Measurements from ENCODE around the gene WDR6.
A peak's percentile ranks its signal among the peaks of the same experiment; 100 is the strongest.

The WDR6 gene

DNA sequence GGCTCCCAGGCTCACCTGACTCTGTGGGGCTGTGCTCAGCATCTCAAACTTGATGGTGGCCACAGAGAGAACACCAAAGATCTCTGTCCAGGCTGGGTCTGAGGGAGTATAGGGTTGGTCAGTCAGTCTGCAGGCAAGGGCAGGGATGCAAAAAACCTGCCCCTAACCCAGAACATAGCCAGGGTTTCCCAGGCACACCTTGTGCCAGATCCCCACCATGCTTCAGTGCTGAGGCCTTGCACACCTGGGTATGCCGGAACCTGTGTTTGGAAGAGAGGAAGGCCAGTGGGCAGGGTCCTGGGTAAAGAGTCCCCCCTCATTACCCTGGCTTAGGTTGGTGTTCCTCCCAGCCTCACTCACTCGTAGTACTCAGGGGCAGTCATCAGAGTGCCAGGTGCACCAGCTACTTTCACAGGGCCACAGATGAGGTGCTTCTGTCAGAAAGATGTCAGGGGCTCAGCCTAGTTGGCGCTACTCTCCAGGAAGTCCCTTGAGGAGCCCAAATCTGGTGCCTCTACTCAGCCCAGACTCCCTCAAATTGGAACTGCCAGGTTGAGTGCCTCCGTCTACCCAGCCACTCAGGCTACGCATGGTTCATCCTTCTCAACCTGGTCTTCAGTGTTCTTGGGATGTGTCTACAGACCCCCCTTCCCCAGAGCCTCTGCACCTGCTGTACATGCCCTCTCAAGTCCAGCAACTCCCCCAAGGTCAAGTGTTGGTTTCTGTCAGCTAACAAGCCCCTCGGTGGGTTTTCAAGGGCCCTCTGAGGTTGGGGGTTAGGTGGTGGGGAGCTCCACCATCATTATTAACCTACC lies 9.4 kb downstream of the WDR6 start:
- no peak for DNase-seq

DNA sequence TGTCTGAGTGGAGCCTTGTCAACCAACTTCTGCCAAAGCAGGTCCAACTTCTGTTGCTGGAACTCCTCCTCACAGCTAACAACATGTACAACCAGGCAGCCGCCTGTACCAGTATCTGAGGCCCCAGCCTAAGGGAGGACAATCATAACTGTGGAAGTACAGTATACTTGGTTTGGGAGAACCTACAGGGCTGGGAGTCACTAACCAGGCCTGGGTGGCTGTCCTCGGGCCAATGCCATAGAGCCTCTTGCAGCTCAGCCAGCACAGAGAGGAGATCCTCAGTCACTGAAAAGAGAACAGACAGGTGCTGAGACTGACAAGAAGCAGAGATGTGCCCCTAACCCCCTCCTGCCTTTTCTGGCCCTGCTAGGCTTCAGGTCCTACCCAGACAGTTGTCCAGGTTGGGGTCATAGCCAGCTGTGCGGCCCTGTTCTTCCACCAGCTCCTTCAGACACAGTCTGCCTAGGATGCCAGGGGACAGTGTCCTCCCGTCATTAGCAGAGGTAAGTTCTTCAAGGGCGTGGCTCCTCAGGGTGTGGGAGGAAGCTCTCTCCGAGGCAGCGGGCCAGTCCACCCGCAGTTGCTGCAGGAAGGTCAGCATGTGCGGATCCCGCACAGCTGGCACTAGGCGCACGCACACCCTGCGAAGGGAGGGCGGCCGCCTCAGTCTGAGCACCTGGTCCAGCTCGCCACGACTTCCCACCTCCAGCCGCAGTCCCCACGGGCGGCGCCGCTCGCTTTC lies 10.2 kb downstream of the WDR6 start:
- DNase-seq = no peak

DNA sequence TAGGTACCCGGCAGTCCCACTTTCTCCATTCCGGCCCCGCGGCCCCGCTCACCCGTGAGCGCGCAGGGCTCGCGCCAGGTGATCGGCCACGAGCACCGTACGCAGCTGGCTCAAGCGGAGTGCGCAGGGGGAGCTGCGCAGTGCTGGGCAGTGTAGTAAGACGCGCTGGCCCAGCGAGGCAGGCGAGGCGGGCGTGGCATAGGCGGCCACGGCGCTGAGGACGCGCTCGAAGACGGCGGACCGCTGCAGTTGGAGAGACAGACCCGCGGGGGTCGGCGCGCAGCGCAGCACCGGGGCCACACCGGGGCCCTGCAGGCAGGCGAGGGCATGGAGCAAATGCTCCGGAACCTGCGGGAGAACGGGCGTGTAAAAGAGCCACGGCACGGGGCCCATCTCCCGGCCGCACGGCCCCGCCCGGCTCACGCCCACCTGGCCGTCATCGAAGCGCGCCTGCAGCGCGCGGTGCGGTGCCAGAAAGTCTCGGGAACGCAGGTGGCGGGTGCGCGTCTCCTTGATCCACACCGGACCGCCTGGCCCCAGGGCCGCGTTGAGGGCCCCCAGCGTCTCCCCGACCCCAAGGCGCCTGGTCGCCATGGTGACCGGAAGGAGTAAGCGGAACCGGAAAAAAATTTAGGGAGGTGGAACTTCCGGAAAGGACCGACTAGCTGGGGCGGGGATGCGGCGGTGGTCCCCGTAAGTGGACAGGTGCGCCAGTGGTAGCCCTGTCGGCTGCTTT lies 10.9 kb downstream of the WDR6 start, which contains the start of gene DALRD3:
TSS of gene DALRD3 (minus strand) at position 610 of the 736 bp plus-strand sequence. CDS start at position 594, 16 bp downstream.
- DNase-seq = peak; percentile 52

- DNase-seq = no peak
These were observed 11.5 kb downstream of the WDR6 start for GRCh38 chr3:49018707-49019006.

GRCh38 chr3:49019941-49020329 lies 12.7 kb downstream of the WDR6 start:
- no peak for DNase-seq

DNA sequence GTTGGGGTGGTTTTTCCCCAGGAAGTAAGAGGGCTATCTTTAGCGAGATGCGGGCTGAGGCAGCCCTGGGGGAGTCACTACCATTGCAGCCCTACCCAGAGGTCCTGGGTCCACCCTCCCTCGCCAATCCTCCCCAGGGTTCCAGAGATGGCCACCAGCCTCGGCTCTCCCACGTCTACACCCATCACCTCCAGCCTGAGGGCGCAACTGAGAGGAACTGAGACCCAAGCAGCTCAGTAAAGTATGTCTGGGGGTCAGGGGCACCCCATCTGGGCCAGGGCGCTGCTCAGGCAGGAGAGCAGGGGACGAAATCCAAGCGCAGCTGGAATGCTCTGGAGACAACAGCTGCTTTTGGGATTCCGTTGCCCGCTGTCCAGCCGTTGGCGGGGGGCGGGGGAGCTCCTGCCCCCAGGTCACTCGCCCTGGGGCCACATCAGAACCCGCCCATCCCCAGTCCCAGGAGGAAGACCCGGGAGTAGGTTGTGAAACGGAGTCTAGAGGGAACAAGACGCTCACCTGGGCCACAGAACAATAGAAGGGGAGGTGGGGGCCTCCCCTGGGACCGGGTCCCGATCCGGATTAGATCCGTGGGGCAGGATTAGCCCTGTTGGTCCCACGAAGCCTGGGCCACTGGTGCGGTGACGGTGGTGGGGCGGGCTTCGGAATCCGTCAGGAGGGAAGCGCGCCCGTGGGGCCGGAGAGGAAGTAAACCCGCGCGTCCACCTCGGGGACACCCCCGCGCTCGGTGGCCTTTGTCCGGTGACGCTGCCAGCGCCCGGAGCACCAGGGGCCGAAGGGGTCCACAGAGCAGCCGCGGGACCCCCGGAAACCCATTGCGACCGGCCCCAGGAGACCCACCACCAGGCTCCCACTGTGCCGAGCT lies 13.4 kb downstream of the WDR6 start:
- DNase-seq = no peak

DNA sequence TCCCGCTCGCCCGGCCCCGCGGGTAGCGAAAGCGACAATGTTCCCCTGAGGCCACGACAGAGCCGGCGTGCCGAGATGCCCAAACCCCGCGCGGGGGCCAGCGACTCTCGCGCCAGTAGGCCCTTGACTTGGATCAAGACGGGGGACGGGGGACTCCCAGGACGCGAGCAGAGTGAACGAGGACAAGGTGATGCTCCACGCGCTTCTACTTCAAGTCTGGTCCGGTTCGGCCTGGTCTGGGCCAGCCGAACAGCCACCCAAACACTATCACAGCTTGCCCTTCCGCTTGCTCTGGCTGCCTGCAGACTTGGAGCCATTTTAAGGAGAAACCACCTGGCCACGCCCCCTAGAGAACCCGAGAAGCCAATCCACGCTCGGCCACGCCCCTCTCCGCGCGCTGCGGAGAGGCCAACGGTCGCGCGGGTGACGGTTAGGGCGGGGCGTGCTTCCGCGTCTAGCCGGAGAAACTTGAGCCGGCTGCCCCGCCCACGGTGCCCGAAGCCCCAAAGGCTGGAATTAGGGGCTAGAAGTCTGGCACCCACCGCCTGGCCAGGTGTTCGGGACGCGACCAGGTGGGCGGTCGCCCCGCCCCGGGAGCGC lies 14.1 kb downstream of the WDR6 start:
- peak; percentile 99 for DNase-seq

- DNase-seq = peak; percentile 92
These were observed 14.9 kb downstream of the WDR6 start, which contains the start of gene NDUFAF3 for GRCh38 chr3:49021813-49022687. NDUFAF3 (plus strand) TSS chr3:49022121; CDS start chr3:49022145, 24 bp downstream.

DNA sequence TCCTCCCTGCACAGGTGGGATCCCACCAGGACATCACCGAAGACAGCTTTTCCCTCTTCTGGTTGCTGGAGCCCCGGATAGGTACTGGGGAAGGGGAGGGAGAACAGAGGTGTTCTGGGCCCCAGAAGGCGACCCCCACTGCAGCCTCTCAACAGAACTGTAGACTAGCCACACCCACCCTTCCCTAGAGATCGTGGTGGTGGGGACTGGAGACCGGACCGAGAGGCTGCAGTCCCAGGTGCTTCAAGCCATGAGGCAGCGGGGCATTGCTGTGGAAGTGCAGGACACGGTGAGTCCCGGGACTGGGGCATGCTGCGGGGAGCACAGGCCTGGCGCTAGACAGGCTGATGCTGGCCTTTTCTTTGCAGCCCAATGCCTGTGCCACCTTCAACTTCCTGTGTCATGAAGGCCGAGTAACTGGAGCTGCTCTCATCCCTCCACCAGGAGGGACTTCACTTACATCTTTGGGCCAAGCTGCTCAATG lies 15.5 kb downstream of the WDR6 start:
- DNase-seq = no peak

GRCh38 chr3:49023775-49024174 lies 16.6 kb downstream of the WDR6 start:
- no peak for DNase-seq

GRCh38 chr3:49024449-49024848 lies 17.3 kb downstream of the WDR6 start:
- DNase-seq = no peak

DNA sequence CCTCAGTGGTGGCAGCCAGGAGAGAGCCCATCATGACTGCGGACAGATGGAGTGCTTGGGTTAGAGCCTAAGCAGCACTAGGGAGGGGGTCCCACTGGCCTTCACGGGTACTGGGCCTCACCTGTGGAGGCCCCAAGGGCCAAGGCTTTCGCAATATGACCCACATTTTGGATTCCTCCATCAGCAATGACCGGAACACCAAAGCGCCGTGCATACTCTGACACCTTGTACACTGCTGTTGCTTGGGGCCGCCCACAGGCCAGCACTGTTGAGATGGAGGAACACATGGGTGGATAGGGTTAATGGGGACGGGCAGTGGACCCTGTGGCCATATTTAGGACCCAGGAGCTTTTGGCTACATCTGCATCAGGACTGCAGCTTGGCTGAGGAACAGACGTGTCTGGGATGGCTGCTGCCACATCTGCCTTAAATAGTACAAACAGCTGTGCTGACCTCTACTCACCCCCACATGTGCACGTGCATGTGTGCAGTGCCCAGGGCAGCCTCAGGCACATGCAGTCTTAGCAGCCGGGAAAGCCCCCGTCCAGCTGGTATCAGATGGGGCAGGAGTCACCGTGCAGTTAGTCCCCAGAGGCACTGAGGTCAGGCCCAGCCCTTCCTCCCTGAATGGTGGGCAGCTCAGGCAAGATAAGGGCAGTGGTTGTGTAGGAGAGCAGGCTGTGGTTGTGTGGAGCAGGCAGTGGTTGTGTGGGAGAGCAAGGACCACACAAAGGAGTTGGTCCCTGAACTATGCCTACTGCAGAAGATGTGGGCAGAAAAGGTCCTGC lies 18.0 kb downstream of the WDR6 start:
- DNase-seq = no peak

DNA sequence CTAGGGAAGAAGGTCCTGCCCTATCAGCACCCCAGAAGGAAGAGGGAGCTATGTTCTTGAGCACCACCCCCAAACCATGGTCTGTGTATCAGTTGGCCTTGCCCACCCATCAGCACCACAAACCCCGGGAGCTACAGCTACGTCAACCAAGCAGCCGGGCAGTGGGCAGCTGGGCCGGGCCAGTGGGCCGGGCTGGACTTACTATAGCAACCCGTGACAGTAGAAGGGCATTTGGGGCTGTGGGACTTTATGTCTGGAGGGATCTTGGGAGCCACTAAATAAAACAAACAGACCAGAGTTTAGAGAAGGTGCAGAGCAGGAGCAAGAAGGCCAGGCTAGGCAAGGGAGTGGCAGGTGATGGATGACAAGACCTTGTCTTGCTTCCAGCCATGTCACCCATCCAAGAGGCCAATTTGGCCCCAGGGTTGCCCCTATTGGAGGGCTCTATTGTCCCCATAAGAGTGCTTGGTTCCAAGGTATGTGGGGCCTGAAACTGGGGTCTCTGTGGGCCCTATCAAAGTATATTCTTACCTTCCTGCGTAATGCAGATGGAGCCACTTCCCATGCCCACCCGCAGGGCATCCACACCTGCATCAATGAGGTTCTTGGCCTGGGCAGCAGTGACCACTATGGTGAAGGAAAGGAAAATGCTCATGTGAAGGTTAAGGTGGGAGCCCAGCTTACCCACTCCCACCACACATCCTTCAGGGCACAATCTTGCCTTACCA lies 18.8 kb downstream of the WDR6 start:
- no peak for DNase-seq

DNA sequence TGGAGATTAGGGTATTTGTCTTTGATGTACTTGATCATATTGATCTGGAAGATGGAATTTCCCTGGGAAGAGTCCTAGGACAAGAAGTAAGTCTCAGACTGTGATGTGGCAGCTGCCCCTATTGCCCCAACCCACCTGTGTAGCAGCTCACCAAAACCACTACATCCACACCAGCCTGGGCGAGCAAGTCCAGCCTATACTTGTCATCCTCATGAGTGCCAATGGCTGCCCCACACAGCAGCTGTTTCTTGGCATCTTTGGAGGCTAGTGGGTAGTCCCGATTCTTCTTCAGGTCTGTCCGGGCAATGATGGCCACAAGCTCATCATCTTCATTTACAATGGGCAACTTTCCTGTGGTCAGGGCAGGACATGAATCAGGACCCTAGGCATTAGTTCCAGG lies 19.3 kb downstream of the WDR6 start:
- DNase-seq = no peak

- no peak for DNase-seq
These were observed 20.4 kb downstream of the WDR6 start for GRCh38 chr3:49027634-49028033.

- DNase-seq = no peak
These were observed 21.1 kb downstream of the WDR6 start for GRCh38 chr3:49028298-49028672.

DNA sequence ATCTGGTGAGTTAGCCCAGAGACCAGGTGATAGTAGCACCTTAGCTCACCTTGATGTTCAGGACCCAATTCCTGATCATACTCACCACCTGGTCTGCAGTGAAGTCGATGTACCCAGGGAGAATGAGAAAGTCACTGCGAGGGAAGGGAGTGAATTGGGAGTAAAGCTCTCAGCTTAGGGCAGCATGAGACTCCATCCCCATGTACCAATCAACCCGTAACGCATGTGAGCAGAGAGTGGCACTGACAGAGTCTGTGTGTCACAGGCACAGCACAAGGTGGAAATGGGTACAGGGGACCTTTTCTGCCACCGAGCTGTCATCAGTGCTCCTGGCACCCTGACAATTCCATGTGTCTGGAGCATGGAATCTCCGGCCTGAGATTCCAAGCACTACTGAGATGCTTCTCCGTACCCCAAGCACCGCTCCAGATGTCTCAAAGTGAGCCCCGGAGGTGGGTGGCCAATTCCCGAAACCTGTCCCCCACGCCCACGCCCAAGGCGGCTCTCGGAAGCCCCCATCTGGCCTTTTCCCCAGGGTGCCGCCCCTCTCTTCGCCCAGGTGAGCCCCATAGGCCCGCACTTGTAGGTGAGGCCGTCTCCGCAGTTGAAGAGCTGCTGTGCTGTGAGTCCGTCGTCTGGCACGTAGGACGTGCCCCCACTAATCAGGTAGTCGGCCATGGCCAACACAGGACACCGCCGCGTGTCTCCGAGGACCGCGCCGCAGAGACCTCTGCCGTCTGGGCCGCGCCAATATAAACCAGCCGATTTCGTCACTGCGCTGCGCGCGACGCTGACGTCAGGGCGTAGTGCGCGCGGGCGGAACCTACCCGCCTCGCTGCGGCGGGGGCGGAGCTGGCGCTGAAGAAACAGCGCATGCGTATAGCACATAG lies 21.7 kb downstream of the WDR6 start, which contains the start of gene IMPDH2:
TSS of gene IMPDH2 (minus strand) at position 726 of the 890 bp plus-strand sequence. CDS start at position 678, 48 bp downstream.
- DNase-seq = peak; percentile 94

DNA sequence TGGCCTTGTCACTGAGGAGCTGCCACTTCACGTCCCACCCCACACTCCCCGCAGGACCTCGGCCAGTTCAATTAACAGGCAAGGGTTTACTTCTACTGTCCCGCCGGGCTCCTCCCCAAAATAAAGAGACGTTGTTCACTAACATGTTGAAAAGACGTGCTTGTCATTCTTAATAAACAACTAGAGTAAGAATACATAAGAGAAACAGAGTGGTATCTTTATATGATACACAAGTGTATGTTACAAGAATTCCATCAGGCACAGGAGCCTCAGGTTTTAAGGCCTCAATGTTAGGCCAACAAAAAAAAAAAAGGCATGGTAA lies 22.3 kb downstream of the WDR6 start:
- no peak for DNase-seq
